GM12872 (cell line): ENCODE data around the gene NFIX.

Experiments used
- TF ChIP-seq, protein P1 (sequence below): IDR thresholded peaks from 3 replicates; pipeline ENCODE4 v1.5.1; 2011; ENCODE audit warnings: low read depth, mild to moderate bottlenecking, low read length, moderate library complexity; ENCODE audit not compliant: insufficient read depth

Gene NFIX

DNA sequence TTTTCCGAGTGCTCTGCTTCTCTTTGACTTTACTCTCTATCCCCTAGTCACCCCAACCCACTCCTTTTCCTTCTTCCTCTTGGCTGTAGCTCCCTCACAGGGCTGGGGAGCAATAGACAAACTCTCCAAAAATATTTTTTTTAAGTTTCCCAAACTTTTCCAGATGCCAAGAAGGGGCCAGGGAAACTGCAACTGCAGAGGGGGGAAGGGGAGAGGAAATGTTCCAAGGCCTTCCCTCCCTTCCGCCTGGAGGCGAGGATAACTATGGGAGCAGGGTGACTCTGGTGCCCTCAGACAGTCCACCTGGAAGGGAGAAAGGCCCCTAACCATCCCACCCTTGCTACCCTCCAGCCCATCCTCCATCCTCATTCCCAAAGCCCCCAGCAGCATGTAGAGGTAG is 58.0 kb downstream of the NFIX start:
- TF ChIP-seq, protein P1, sequence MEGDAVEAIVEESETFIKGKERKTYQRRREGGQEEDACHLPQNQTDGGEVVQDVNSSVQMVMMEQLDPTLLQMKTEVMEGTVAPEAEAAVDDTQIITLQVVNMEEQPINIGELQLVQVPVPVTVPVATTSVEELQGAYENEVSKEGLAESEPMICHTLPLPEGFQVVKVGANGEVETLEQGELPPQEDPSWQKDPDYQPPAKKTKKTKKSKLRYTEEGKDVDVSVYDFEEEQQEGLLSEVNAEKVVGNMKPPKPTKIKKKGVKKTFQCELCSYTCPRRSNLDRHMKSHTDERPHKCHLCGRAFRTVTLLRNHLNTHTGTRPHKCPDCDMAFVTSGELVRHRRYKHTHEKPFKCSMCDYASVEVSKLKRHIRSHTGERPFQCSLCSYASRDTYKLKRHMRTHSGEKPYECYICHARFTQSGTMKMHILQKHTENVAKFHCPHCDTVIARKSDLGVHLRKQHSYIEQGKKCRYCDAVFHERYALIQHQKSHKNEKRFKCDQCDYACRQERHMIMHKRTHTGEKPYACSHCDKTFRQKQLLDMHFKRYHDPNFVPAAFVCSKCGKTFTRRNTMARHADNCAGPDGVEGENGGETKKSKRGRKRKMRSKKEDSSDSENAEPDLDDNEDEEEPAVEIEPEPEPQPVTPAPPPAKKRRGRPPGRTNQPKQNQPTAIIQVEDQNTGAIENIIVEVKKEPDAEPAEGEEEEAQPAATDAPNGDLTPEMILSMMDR: no peak

DNA sequence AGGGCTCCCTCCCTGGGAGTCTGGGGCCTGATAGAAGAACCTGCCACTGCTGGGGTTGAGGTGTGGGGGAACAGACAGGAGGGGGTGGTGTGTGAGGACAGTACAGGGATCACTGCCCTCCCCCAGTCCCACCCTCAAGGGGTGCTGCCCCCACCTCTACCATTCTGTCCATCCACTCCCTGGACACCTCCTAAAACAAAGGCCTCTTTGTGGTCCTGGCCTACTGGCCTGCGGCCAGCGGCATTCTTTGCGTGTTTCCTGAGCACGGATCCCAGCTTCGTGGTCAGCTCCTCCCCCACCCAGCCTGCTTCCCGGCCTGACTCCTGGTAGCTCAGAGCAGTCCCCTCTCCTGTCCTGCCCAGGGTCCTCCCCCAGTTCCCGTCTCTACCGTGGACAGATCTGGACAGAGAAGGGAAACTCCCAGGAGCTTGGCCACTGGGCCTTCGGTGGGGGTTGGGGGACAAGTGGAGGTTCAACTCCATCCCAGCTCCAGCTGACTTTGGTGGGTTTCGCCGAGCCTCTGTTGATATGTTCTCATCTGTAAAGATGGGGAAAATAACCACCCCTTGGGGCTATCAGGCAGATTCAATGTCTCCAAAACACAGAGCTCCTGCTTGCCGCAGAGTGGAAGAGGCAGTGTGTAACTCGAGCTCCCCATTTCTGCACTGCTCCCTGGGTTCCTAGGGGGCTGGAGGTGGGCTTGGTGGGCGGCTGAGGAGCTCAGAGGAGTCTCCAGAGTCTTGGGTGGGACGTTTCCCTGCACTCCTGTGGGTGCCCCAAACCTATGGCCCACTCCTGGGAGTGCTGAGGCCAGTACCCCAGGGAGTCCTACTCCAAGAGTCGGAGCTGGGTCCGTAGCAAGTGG is 58.7 kb downstream of the NFIX start:
- TF ChIP-seq, protein P1: no peak

DNA sequence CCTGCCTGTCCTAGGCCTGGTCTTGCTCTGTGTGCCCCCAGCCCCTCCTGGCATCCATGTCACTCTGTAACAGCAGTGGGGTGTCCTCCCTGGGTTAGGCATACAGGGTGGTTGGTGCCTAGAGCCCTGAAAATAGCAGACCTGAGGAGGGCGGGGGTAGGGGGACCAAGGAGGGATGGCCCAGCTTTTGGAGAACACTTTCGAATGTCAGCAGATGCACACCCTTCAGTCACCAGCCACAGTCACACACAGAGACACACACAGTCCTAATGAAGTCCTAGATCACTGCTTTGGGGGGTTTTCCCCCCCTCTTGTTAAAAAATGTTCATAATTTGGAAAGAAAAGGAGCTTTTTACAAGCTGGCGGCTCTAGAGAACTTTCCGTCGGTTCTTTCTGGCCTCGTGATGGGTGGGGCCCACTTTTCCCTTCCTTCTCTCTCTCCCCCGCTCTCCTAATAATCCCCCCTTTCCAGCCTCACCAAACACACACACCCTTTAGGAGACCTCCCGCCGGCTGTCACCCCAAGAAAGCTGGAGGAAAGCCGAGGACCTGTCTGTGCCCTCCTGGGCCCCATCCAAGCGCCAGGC is 59.4 kb downstream of the NFIX start:
- TF ChIP-seq, protein P1: no peak

DNA sequence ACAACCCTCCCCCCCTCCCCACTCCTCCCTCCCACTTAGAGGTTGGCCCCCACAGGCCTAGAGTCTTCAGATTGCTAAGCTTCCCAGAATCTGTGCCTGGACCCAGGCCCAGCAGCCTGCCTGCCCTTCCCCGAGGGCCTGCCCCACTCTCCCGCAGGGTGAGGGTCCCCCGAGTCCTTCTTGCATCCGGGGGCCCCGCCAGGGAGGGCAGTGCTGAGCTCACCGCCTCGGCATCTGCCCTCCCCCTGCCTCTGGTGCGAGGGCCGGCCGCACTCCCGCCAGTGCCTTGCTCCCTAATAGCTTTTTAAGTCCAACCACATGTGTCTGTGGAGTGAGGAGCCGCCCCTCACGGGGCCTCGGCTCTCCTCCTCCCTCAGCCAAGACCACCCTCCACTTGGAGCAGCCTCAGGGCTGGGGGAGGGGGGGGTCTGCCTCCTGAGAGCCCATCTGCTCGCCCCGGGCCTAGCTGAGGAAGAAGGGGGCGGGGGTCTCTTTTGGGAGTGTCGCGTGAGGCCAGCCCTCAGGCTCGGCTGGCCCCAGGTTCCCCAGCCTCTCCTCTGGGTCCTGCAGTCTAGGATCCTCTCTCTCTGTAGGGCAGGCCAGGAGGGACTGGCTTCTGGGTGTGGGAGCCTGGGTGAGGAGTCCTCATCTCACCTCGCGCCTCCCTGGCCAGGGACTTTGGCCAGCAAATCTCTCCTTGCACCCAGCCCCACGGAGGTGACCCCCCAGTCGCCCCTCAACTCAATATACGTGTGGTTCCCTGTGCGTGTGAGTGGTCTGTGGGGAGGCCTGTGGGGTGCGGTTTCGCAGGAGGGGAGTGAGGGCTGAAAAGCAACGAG is 60.2 kb downstream of the NFIX start:
- TF ChIP-seq, protein P1: no peak

DNA sequence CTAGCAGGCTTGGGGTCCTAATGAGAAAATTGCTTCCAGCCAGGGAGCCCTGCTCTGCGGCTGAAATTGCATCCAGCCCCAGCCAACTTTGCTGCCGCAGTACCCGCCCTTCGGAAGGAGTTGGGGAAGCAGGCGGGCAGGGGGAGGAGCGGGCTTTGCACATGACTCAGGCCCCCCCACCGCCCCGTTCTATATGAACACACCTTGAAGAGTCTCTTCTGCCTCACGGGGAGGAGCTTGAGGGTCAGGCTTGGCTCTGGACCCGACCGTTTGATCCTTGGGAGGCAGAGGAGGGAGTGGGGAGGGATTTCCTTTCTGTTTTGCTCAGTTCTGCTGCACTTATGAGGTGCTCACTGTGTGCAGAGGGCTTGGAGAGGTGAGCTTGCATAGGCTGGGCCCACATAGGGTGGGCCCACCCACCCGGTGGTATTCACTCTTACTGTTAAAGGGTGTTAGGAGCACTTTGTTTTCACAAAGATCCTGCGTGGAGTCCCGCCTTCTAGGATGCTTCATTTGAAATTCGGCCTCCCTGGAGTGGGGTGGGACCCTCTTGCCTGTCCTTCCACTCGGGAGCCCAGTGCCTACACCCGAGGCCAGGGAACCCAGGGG is 60.9 kb downstream of the NFIX start:
- TF ChIP-seq, protein P1: no peak

DNA sequence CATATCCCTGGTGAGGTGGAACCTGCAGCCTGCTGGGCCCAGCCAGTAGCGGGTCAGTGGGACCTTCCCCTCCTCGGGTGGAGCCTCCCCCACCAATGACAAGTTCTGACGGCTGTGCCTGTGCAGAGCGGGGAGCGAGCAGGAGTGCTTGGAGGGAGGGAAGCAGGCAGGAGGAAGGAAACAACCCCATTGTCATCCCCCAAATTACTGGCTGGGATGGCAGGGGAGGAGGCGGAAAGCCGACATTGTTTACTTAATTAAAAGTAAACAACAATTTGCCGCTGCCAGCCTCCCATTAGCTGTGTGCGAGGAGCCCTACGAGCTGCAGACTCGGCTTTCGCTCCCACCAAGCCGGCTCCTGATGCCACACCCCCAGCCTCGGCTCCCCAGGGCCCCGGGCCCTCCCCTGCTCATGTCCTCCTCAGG is 61.9 kb downstream of the NFIX start:
- TF ChIP-seq, protein P1: no peak

DNA sequence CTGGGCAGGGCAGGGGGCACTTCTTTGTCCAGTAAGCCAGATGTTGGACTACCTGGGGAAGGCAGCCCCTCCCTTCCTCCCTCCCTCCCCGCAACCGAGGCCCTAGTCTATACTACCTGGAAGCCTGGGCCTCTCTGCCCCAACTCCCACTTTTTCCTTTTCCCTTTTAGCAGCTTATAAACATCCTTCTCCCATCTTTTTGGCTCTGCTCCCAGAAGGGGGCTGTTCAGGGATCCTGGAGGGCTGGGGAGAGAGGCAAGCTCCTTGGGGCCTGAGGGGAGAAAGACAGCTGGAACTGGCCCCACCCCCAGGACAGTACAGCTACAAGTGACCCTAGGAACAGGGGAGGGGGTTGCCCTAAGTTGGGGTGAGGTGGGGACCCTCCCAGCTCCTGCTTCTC is 62.5 kb downstream of the NFIX start:
- TF ChIP-seq, protein P1: no peak
